Measurements from ENCODE around the gene HOMER1. TPM values are rescaled to one million over a fixed set of nuclear protein-coding genes. Genes with fewer than 3 reads are reported as not detected.

HOMER1 gene
- polyA plus RNA-seq, 3 donors: 0.03 to 0.62 (median 0.04) TPM

DNA sequence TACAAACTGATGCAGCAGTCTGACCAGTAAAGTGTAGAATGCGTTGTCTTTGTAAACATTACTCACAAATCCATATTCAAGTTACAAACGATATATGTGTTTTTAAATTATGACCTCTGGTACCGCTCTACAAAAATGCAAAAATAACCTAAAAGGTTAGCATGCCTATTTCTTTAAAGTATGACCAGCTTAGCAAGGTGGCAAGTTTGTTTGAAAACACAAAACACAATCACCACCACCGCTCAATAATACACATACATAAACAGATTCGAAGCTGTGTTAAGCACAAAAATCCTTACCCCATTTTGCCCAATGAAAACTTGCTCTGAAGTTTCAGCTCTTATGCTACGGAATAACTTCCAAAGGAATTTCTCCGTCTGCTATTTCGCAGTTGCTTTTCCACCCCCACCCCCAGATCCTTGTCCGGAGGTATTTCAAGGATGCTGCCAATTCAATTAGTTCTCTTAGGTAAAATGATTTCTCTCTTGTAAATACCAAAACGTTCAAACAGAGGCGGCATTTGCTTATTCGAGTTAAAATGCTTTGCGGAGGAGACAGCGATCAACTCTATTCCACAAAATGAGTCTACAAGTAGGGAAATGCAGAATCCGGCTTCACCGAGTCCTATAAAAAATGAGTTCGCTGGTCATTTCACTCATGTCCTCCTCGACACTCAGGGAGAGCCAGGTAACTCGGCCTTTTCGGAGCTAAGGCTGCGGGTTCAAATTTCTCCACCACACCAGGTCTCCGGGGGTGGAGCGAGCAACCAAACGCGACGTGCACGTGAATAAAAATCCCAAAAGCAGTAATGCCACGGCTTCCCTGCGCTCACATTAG, 1.2 kb downstream of the HOMER1 start:
- peak overlapping the region in 1 of 7 donors; percentile 1 for H3K27ac Mint-ChIP-seq
- Histone ChIP-seq H3K79me2 (ENCODE audit: insufficient read depth, low read length) (no peaks in the 10 kb centered on the region), H3K9me3 (replicated peaks in 1 of 2; ENCODE audit: control insufficient read depth in 1 of 2, insufficient read depth in 1 of 2, low read length in 2 of 2) (peaks cover 0 to 28% of the 10 kb centered on the region in 2 donors), H3K4me1 (ENCODE audit: control insufficient read depth in 1 of 2, insufficient read depth in 2 of 2, low read length in 2 of 2) (peaks cover 20 to 29% of the 10 kb centered on the region in 2 donors), H4K20me1 (ENCODE audit: insufficient read depth, low read length) (no peaks in the 10 kb centered on the region), H3K27me3 (ENCODE audit: control insufficient read depth in 2 of 2, insufficient read depth in 2 of 2, low read length in 2 of 2) (peaks cover 60 to 85% of the 10 kb centered on the region in 2 donors), H2AFZ (ENCODE audit: insufficient read depth, low read depth, low read length, poor library complexity, severe bottlenecking) (peak overlapping the region; percentile 86), H3K27ac (ENCODE audit: low read depth in 1 of 2, low read length in 2 of 2) (no peak overlapping the region), H3K4me3 (replicated peaks in 1 of 3; ENCODE audit: low read depth in 2 of 3, low read length in 3 of 3) (peak overlapping the region in 1 of 3 experiments; percentile 73), H3K36me3 (replicated peaks in 1 of 2; ENCODE audit: control insufficient read depth in 1 of 2, insufficient read depth in 2 of 2, low read length in 2 of 2) (no peaks in the 10 kb centered on the region), H3K9ac (ENCODE audit: insufficient read depth, low read length, poor library complexity, severe bottlenecking) (peak overlapping the region; percentile 58), H3K4me2 (replicated peaks; ENCODE audit: extremely low read depth, low read length, poor library complexity, severe bottlenecking) (peak overlapping the region; percentile 85)
- TF ChIP-seq, protein P1, sequence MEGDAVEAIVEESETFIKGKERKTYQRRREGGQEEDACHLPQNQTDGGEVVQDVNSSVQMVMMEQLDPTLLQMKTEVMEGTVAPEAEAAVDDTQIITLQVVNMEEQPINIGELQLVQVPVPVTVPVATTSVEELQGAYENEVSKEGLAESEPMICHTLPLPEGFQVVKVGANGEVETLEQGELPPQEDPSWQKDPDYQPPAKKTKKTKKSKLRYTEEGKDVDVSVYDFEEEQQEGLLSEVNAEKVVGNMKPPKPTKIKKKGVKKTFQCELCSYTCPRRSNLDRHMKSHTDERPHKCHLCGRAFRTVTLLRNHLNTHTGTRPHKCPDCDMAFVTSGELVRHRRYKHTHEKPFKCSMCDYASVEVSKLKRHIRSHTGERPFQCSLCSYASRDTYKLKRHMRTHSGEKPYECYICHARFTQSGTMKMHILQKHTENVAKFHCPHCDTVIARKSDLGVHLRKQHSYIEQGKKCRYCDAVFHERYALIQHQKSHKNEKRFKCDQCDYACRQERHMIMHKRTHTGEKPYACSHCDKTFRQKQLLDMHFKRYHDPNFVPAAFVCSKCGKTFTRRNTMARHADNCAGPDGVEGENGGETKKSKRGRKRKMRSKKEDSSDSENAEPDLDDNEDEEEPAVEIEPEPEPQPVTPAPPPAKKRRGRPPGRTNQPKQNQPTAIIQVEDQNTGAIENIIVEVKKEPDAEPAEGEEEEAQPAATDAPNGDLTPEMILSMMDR (IDR thresholded peaks at IDR 0.05): no peak
- peaks cover 59 to 83% (median 72%) of the 10 kb centered on the region in 3 donors for H3K27me3 Mint-ChIP-seq (ENCODE audit: low read depth in 3 of 3)
- intact Hi-C loops (cut with micrococcal nuclease): no loop called here
- DNase-seq: no peak
- H3K36me3 Mint-ChIP-seq: peaks cover 6 to 12% of the 10 kb centered on the region in 2 donors
- WGBS (ENCODE audit: insufficient coverage): 7% methylated on average over 23 of the region's 29 CpGs
- H3K4me1 Mint-ChIP-seq: peaks cover 29% of the 10 kb centered on the region
- peaks cover 3 to 22% (median 14%) of the 10 kb centered on the region in 7 donors for H3K9me3 Mint-ChIP-seq
- H3K4me3 Mint-ChIP-seq: peak overlapping the region; percentile 79 to 87

- peaks cover 6 to 12% of the 10 kb centered on the region in 2 donors for H3K36me3 Mint-ChIP-seq
- H3K27ac Mint-ChIP-seq: no peak overlapping the region
- no peaks in the 10 kb centered on the region for H3K79me2 ChIP-seq (ENCODE audit: insufficient read depth, low read length)
- H3K9ac ChIP-seq (ENCODE audit: insufficient read depth, low read length, poor library complexity, severe bottlenecking): no peak overlapping the region
- H3K9me3 ChIP-seq (replicated peaks in 1 of 2; ENCODE audit: control insufficient read depth in 1 of 2, insufficient read depth in 1 of 2, low read length in 2 of 2): peaks cover 0 to 28% of the 10 kb centered on the region in 2 donors
- intact Hi-C loops (cut with micrococcal nuclease): no loop called here
- TF ChIP-seq, protein P1 (IDR thresholded peaks at IDR 0.05): no peak
- no peak overlapping the region for H3K4me3 ChIP-seq (replicated peaks in 1 of 3; ENCODE audit: low read depth in 2 of 3, low read length in 3 of 3)
- peaks cover 20 to 25% of the 10 kb centered on the region in 2 donors for H3K4me1 ChIP-seq (ENCODE audit: control insufficient read depth in 1 of 2, insufficient read depth in 2 of 2, low read length in 2 of 2)
- H2AFZ ChIP-seq (ENCODE audit: insufficient read depth, low read depth, low read length, poor library complexity, severe bottlenecking): no peak overlapping the region
- H3K4me3 Mint-ChIP-seq: peak overlapping the region in 1 of 2 donors; percentile 87
- no peaks in the 10 kb centered on the region for H3K36me3 ChIP-seq (replicated peaks in 1 of 2; ENCODE audit: control insufficient read depth in 1 of 2, insufficient read depth in 2 of 2, low read length in 2 of 2)
- no peaks in the 10 kb centered on the region for H4K20me1 ChIP-seq (ENCODE audit: insufficient read depth, low read length)
- no peak for DNase-seq
- peaks cover 3 to 22% (median 14%) of the 10 kb centered on the region in 7 donors for H3K9me3 Mint-ChIP-seq
- H3K27me3 Mint-ChIP-seq (ENCODE audit: low read depth in 3 of 3): peaks cover 64 to 86% (median 78%) of the 10 kb centered on the region in 3 donors
- H3K4me1 Mint-ChIP-seq: peaks cover 27% of the 10 kb centered on the region
- H3K27me3 ChIP-seq (ENCODE audit: control insufficient read depth in 2 of 2, insufficient read depth in 2 of 2, low read length in 2 of 2): peaks cover 60 to 85% of the 10 kb centered on the region in 2 donors
- WGBS (ENCODE audit: insufficient coverage): 0% methylated on average over 1 of the region's 11 CpGs
- no peak overlapping the region for H3K4me2 ChIP-seq (replicated peaks; ENCODE audit: extremely low read depth, low read length, poor library complexity, severe bottlenecking)
- no peak overlapping the region for H3K27ac ChIP-seq (ENCODE audit: low read depth in 1 of 2, low read length in 2 of 2)
Observed at GRCh38 chr5:79512049-79512448, 1.9 kb downstream of the HOMER1 start.

Data from CD14-positive monocyte (primary cell).